ENCODE measurements around the gene UTP3.

- no peak for TF ChIP-seq EGR1 (IDR thresholded peaks at IDR 0.05)
- TF ChIP-seq, protein P1, sequence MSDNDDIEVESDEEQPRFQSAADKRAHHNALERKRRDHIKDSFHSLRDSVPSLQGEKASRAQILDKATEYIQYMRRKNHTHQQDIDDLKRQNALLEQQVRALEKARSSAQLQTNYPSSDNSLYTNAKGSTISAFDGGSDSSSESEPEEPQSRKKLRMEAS (IDR thresholded peaks at IDR 0.05), result no peak
These were observed 13.6 kb upstream of the UTP3 start for GRCh38 chr4:70674731-70675130.

Measured in Ishikawa (cell line).